HL-60 (cell line): ENCODE measurements around the gene PLCB1.

ENCODE experiments used
- CTCF ChIP-seq: IDR thresholded peaks from one replicate; pipeline ENCODE4 v1.5.1; 2011; ENCODE audit warnings: low read length, control low read depth, inconsistent platforms; ENCODE audit not compliant: insufficient read depth
- GABPA ChIP-seq: IDR thresholded peaks from 2 replicates; pipeline ENCODE4 v1.6.1; 2012; ENCODE audit warnings: low read depth
- POLR2AphosphoS5 ChIP-seq: IDR thresholded peaks from 2 replicates; pipeline ENCODE4 v1.6.1; 2012; ENCODE audit warnings: low read depth
- REST ChIP-seq: IDR thresholded peaks from 2 replicates; pipeline ENCODE4 v1.6.1; 2012; ENCODE audit warnings: low read depth; ENCODE audit not compliant: insufficient replicate concordance
- SPI1 ChIP-seq: IDR thresholded peaks from 2 replicates; pipeline ENCODE4 v1.6.1; 2012; ENCODE audit warnings: low read depth, mild to moderate bottlenecking, borderline replicate concordance

GRCh38 chr20:8129211-8129976 lies 2.7 kb upstream of the PLCB1 start:
- TF ChIP-seq CTCF, result no peak
- no peak for TF ChIP-seq GABPA
- no peak for TF ChIP-seq POLR2AphosphoS5
- no peak for TF ChIP-seq REST
- TF ChIP-seq SPI1, result no peak
